GM19035 (cell line): ENCODE data around the gene GBF1.
"Not testable (repeated sequence)": the region's sequence is repeated elsewhere in the genome, so short reads cannot be mapped to it uniquely, and the experiment has no call there.

ENCODE experiments used
- ATAC-seq: cut with Tn5 transposase; IDR thresholded peaks from one replicate; pipeline ENCODE4 v1.9.1; 2021; ENCODE audit not compliant: unreplicated experiment

Gene GBF1

DNA sequence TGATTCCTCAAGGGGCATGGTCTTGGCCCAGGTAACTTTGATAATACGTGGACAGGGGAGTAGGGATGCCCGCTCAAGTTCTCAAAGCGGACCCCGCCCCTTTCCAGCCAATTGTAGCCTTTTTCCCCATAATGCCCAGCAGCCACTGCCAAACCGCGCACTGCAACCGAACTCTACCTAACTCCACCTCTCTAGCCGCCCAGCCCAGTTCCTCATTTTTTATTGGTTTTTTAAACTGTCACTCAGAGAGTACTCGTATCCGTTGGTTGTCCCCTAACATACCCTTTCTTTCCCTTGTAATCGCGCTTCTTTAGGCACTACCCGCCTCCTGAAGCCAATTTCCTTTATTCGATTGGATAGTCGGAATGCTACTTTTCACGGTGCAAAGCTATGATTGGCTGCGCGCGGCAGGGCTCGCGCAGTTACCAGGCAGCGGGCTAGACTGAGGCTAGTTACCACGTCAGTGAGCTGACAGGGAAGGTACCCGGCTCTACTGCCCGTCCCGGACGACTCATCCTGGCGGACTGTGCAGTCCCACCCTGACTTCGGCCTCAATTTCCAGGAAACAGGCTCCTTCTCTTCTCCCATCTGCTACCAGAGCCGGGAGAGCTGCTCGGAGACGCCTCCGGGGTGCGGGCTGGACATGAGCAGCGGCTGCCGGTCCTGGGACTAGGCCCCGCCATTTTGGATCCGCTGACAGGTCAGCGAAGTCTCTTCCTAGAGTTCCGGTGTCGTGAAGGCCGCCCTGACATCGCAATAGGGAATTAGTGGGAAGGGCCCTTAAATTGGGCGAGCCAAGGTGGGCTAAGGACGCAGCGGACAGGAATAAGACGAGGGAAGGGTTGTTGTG, at the start of gene GBF1:
Gene GBF1, plus strand, starts transcription at position 451 of the 850 bp plus-strand sequence. CDS start 13,407 bp downstream, outside the sequence.
- ATAC-seq: peak; percentile 88

DNA sequence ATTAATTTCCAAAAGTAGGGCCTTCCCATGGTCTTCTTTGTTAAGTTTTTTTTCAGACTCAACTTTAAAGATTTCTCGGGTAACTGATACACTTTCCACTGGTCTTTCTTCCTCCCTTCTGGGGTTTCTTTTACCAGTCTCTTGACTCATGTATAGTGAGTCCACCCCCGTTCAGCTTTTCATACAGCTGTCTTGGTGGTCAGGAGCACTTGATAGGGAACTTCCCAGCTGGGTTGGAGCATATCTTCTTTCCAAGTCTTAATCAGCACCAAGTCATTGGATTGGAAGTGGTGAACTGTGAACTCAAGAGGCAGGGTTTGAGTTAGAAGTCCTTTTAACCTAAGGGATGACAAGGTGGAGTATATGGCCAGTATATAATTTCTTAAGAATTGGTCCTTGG, 48.4 kb upstream of the GBF1 start:
- ATAC-seq: no peak

DNA sequence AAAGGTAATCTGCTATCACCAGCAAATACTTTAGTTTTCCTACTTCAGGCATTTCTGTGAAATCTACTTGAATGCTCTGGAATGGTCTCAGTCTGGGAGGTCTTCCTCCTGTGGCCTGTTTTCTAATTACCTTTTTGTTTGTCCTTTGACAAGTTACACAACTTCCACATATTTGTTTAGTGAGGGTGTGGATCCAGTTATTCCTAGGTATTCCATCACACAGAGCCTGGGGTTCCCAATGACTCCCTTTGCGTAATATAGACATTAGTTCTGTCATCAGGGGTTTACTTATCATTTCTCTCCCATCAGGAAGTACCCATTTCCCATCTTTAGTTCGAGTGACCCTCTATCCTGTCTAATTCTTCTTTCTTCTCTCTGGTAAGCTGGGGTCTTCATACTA, 47.3 kb upstream of the GBF1 start:
- ATAC-seq: no peak

DNA sequence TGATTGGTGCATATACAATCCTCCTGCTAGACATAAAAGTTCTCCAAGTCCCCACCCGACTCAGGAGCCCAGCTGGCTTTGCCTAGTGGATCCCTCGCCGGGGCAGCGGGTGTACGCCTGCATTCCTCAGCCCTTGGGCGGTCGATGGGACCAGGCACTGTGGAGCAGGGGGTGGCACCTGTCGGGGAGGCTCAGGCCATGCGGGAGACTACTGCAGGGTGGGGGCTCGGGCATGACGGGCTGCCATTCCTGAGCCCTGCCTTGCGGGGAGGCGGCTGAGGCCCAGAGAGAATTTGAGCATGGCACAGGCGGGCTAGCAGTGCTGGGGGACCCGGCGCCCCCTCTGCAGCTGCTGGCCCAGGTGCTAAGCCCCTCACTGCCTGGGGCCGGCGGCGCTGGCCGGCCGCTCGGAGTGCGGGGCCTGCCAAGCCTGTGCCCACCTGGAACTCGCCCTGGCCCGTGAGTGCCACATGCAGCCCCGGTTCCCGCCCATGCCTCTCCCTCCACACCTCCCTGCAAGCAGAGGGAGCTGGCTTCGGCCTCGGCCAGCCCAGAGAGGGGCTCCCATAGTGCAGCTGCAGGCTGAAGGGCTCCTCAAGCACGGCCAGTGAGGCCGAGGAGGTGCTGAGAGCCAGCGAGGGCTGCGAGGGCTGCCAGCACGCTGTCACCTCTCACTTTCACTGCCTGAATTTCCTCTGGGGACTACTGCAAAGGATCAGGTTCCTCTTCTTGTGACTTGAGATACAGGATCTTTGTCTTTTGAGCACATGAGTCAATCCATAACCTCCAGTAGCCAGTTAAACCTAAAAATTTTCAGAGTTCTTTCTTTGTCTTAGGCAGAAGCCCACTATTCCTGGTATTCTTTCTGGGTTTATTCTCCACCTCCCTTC, 44.3 kb upstream of the GBF1 start:
- ATAC-seq: no peak

- no peak for ATAC-seq
Observed at GRCh38 chr10:102202386-102202785, 42.9 kb upstream of the GBF1 start.

DNA sequence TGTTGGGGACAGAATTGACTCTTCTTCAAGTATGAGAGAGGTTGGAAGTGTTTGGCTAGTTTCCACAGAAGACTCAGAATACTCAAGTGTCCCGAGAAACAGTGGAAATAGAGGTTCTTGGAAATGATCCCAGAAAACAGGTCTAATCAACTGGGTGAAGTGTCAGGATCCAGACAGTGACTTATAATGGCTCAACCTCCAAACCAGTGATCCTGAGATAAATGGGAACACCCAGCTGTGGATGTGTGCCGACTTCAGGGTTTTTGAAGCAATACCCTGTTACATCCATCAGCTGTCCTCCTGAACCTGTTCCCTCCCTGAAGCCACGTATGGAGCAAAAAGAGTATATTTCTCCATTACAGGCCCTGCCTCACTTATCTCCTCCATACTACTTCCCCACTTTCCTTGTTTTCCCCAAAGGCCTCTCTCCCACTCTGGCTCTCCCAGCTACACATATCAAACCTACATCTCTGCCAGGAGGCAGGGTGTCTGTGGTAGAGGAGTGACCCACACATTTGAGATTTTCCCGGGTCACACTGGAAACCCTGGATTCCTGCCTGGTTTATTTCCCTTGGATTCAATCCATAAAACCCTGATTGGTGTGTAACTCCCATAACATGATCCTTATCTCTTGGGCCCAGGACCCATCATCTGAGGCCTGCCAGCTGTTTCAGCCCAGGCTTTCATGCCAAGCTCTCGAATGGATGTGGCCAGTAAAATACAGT, 36.9 kb upstream of the GBF1 start:
- no peak for ATAC-seq

- no peak for ATAC-seq
Observed at GRCh38 chr10:102211615-102212299, 33.6 kb upstream of the GBF1 start.

- not testable (repeated sequence) for ATAC-seq
Observed at GRCh38 chr10:102213599-102213998, 31.7 kb upstream of the GBF1 start.

DNA sequence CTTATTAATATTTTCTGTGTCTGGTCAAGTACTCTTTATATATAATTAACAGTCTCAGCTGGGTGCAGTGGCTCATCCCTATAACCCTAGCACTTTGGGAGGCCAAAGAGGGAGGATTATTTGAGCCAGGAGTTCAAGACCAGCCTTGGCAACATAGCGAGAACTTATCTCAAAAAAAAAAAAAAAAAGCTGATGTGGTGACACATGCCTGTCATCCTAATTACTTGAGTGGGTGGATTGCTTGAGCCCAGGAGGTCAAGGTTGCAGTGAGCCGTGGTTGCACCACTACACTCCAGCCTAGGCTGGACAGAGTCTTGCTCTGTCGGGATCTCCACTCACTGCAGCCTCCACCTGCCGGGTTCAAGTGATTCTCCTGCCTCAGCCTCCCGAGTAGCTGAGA, 26.0 kb upstream of the GBF1 start:
- ATAC-seq: no peak

- no peak for ATAC-seq
Observed at GRCh38 chr10:102220612-102221011, 24.7 kb upstream of the GBF1 start.

DNA sequence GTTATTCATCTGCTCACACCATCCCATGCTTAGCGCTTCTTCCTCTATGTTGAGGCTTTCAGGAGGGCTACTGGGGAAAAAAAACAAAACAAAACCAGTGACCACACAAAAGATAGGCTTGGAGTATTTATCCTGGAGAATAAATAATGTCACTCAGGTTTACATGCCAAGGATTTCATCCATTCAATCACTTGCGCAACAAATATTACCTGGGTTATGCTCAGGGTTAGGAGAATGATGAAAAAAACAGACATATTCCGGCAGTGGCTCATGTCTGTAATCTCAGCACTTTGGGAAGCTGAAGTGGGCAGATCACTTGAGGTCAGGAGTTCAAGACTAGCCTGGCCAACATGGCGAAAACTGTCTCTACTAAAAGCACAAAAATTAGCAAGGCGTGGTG, 22.5 kb upstream of the GBF1 start:
- no peak for ATAC-seq

DNA sequence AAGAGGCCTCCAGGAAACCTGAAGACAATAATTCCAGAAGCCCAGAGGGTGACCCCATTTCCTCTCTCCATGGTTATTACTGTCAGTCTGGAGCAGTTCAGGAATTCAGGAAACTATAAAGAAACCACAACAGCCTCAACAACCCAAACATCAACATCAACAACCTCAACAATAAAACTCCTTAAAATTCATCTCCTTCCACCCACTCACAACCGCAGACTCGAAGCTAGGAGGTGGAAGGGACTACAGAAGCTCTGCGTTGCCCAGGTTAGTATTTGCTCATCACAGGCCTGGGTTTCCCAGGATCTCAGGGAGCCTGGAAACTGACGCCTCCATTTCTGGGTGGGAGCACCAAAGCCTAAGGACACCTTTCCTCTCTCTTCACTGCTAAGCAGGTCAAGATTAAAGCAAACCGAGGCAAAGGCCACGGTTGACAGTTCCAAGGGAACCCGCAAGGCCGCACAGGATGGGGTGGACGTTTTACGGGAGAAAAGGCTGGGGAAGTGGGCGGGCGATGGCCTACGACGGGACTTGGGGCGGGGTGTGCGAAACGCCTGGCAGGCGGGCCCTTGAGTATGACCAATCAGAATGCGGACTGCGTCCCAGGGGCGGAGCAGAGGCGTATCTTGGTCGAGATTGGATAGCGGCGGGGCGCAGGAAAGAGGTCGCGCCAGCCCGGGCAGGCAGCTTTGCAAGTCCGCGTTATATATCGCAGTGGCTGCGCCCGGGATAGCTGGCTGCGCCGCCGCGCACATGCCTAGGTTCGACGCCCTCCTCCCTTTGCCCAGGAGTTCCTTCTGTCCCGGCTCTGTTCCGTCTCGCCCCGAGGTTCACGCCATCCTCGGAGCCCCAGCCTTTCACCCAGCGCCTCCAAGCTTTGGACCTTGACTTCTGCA, 19.4 kb upstream of the GBF1 start, which contains the start of gene ELOVL3:
Gene ELOVL3, plus strand, starts transcription at position 654 of the 896 bp plus-strand sequence. CDS start 250 bp downstream, outside the sequence.
- peak; percentile 94 for ATAC-seq

DNA sequence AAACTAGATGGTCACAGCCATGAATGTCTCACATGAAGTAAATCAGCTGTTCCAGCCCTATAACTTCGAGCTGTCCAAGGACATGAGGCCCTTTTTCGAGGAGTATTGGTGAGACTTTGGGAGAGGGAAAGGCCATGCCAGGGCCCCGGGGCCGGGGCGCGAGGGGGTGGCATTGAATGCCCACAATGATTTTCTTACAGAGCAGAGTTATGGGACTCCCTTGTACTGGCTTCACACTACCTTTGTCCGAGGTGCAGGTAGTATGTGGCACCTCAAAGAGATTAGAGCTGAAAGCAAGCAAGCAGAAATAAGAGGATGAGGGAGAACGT, 18.8 kb upstream of the GBF1 start:
- no peak for ATAC-seq

- ATAC-seq: no peak
Observed at GRCh38 chr10:102227050-102227449, 18.3 kb upstream of the GBF1 start.

GRCh38 chr10:102229810-102230263, 15.5 kb upstream of the GBF1 start:
- ATAC-seq: no peak

DNA sequence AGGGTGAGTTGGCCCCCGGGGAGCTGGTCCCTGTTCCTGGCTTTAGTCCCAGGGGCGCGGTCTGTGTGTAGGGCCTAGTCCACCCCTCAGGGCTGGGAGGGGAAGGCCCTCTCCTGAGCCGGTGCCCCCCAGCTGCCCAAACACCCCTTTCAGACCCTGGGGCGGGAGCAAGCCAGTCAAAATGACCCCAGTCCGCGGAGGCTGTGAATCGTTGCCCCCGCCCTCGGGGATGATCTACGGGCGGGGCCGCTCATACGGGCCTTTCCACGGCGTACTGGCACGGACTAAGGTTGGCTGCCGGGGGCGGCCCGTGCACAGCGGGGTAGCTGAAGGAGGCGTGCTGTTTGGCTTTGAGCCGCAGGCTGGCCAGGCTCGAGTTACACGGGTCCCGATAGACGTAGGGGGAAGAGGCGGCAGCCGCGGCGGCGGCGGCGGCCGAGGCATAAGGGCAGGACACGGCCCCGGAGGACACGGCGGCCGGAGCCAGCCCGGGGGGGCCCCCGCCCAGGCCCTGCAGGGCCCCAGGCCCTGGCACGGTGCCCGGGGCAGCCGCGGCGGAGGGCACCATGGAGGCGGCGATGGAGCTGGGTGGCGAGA, 15.0 kb upstream of the GBF1 start:
- no peak for ATAC-seq

DNA sequence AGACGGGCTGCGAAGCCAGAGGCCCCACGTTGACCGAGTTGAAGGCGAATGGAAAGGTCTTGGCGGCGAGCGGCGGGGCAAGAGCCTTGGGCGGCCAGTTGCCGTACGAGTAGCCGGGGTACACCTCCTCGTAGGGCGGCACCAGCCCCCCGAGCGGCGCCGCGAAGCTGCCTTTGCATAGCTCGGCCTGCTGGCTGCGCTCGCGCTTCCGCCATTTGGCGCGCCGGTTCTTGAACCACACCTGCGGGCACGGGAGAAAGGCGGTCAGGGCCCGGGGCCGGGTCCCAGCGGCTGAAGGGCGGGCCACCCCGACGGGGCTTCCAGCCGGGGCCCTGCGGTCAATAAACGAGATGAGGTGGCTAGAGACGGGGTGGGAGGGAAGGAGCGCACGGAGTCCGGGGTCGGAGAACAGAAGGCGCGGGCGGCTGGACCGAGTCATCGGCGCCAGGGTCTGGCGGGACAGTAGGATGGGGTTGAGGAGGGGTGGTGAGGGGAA, 14.4 kb upstream of the GBF1 start:
- ATAC-seq: no peak

- no peak for ATAC-seq
Observed at GRCh38 chr10:102231357-102232318, 13.7 kb upstream of the GBF1 start.
